NK-92 (cell line): Measurements from ENCODE around the gene CCDC18.
"Not testable (repeated sequence)": the region's sequence is repeated elsewhere in the genome, so short reads cannot be mapped to it uniquely, and the experiment has no call there.

ENCODE experiments used
- DNase-seq: peaks from one replicate; lab custom pipeline; 2025; ENCODE audit not compliant: unreplicated experiment; lab: John Stamatoyannopoulos, UW

CCDC18 gene

GRCh38 chr1:93238425-93238824 is 57.9 kb downstream of the CCDC18 start:
- no peak for DNase-seq

- no peak for DNase-seq
Measured at GRCh38 chr1:93239863-93240262, 59.3 kb downstream of the CCDC18 start.

GRCh38 chr1:93243233-93243632 is 62.7 kb downstream of the CCDC18 start:
- DNase-seq, result not testable (repeated sequence)

- no peak for DNase-seq
Measured at GRCh38 chr1:93244298-93245069, 64.0 kb downstream of the CCDC18 start.

- no peak for DNase-seq
Measured at GRCh38 chr1:93251966-93252365, 71.4 kb downstream of the CCDC18 start.

GRCh38 chr1:93252598-93252997 is 72.1 kb downstream of the CCDC18 start:
- no peak for DNase-seq

- no peak for DNase-seq
Measured at GRCh38 chr1:93253516-93253915, 73.0 kb downstream of the CCDC18 start.

- DNase-seq, result no peak
Measured at GRCh38 chr1:93255222-93256079, 74.9 kb downstream of the CCDC18 start.

- no peak for DNase-seq
Measured at GRCh38 chr1:93256433-93256832, 75.9 kb downstream of the CCDC18 start.

GRCh38 chr1:93257889-93258288 is 77.4 kb downstream of the CCDC18 start:
- no peak for DNase-seq

GRCh38 chr1:93260726-93261125 is 80.2 kb downstream of the CCDC18 start:
- DNase-seq, result not testable (repeated sequence)

GRCh38 chr1:93262645-93263044 is 82.1 kb downstream of the CCDC18 start:
- DNase-seq, result no peak

GRCh38 chr1:93268888-93269287 is 88.4 kb downstream of the CCDC18 start:
- not testable (repeated sequence) for DNase-seq

GRCh38 chr1:93275262-93275633 is 94.7 kb downstream of the CCDC18 start:
- not testable (repeated sequence) for DNase-seq

- no peak for DNase-seq
Measured at GRCh38 chr1:93275634-93276295, 95.2 kb downstream of the CCDC18 start.

- not testable (repeated sequence) for DNase-seq
Measured at GRCh38 chr1:93277530-93277929, 97.0 kb downstream of the CCDC18 start.

- DNase-seq, result no peak
Measured at GRCh38 chr1:93283496-93283895, 103.0 kb downstream of the CCDC18 start.

- no peak for DNase-seq
Measured at GRCh38 chr1:93288558-93288957, 108.0 kb downstream of the CCDC18 start.

GRCh38 chr1:93296555-93297154 is 116.1 kb downstream of the CCDC18 start:
- DNase-seq, result no peak

GRCh38 chr1:93301131-93301530 is 120.6 kb downstream of the CCDC18 start:
- DNase-seq, result no peak

- no peak for DNase-seq
Measured at GRCh38 chr1:93302078-93302477, 121.6 kb downstream of the CCDC18 start.
